Smooth muscle cell (in vitro differentiated cells): ENCODE data around the gene CEP112. TPM values are rescaled to one million over a fixed set of nuclear protein-coding genes. Genes with fewer than 3 reads are reported as not detected.

Experiments
- DNase-seq: peaks from one replicate; lab custom pipeline; 2025; ENCODE audit not compliant: unreplicated experiment; lab: John Stamatoyannopoulos, UW
- H2AFZ ChIP-seq: fragments of 200-600 bp; sonication (generic); 2 replicates; pipeline ENCODE4 v1.6.0; 2016; ENCODE audit warnings: antibody characterized with exemption, low read depth, mild to moderate bottlenecking
- H3F3A ChIP-seq: fragments of 200-600 bp; sonication (generic); 2 replicates; pipeline ENCODE4 v1.6.0; 2017; ENCODE audit warnings: antibody characterized with exemption, low read depth
- H3K27ac ChIP-seq: fragments of 200-600 bp; sonication (generic); 2 replicates; pipeline ENCODE4 v1.5.1; 2016; ENCODE audit warnings: low read depth, mild to moderate bottlenecking
- H3K27me3 ChIP-seq: fragments of 200-600 bp; sonication (generic); 2 replicates; pipeline ENCODE4 v1.6.1; 2016; ENCODE audit warnings: low read depth, mild to moderate bottlenecking
- H3K36me3 ChIP-seq: fragments of 200-600 bp; sonication (generic); 2 replicates; pipeline ENCODE4 v1.5.1; 2016; ENCODE audit warnings: low read depth
- H3K4me1 ChIP-seq: fragments of 200-600 bp; sonication (generic); 2 replicates; pipeline ENCODE4 v1.5.1; 2016; ENCODE audit warnings: low read depth
- H3K4me2 ChIP-seq: fragments of 200-600 bp; sonication (generic); 2 replicates; pipeline ENCODE4 v1.6.0; 2016; ENCODE audit warnings: mild to moderate bottlenecking
- H3K4me3 ChIP-seq: fragments of 200-600 bp; sonication (generic); 2 replicates; pipeline ENCODE4 v1.5.1; 2016; ENCODE audit warnings: mild to moderate bottlenecking
- H3K79me2 ChIP-seq: fragments of 200-600 bp; sonication (generic); 2 replicates; pipeline ENCODE4 v1.6.0; 2016; ENCODE audit warnings: low read depth, mild to moderate bottlenecking
- H3K9ac ChIP-seq: fragments of 200-600 bp; sonication (generic); 2 replicates; pipeline ENCODE4 v1.6.0; 2016; ENCODE audit warnings: low read depth
- H3K9me3 ChIP-seq: fragments of 200-600 bp; sonication (generic); replicated peaks from 2 replicates; pipeline ENCODE4 v1.5.1; 2016; ENCODE audit warnings: low read depth
- H4K20me1 ChIP-seq: fragments of 200-600 bp; sonication (generic); 2 replicates; pipeline ENCODE4 v1.6.0; 2016; ENCODE audit warnings: low read depth
- CTCF ChIP-seq: fragments of 200-600 bp; sonication (generic); IDR thresholded peaks from 2 replicates; pipeline ENCODE4 v1.5.1; 2017; ENCODE audit warnings: borderline replicate concordance, mild to moderate bottlenecking, antibody characterized with exemption; ENCODE audit not compliant: insufficient read depth, poor library complexity, severe bottlenecking
- WGBS: methylation state at CpG from one replicate; pipeline ENCODE4 v1.1.7; 2016; ENCODE audit warnings: low lambda C conversion rate; 5-methylcytosine and 5-hydroxymethylcytosine counted together
- polyA plus RNA-seq: library from polyadenylated mRNA; unstranded; fragments of >200 nt; fragmentation: Nextera tagmentation; extraction: Ambion mirVana; gene quantifications from 2 replicates; pipeline ENCODE4 v1.2.1, GENCODE V29; 2016
- total RNA-seq: library from RNA; depleted of rRNA; stranded (reverse); fragments of >200 nt; gene quantifications from 2 replicates; pipeline ENCODE4 v1.2.3, GENCODE V29; 2014

CEP112 gene
- total and polyA plus RNA-seq, 2 experiments from 2014 or later = 8.3 to 9.9 TPM

- Histone ChIP-seq H3K4me1 (no peaks in the 10 kb centered on the region), H3K27ac (no peak overlapping the region), H3K79me2 (no peaks in the 10 kb centered on the region), H3K4me2 (no peak overlapping the region), H3K27me3 (no peaks in the 10 kb centered on the region), H3K4me3 (no peak overlapping the region), H3K9me3 (no peaks in the 10 kb centered on the region), H2AFZ (no peak overlapping the region), H3K36me3 (no peaks in the 10 kb centered on the region), H4K20me1 (no peaks in the 10 kb centered on the region), H3K9ac (no peak overlapping the region), H3F3A (no peaks in the 10 kb centered on the region)
- no peak for TF ChIP-seq CTCF
- WGBS = 83% methylated on average over 4 of the region's 4 CpGs
- no peak for DNase-seq
These were observed 185.3 kb downstream of the CEP112 start for GRCh38 chr17:66006654-66007053.

DNA sequence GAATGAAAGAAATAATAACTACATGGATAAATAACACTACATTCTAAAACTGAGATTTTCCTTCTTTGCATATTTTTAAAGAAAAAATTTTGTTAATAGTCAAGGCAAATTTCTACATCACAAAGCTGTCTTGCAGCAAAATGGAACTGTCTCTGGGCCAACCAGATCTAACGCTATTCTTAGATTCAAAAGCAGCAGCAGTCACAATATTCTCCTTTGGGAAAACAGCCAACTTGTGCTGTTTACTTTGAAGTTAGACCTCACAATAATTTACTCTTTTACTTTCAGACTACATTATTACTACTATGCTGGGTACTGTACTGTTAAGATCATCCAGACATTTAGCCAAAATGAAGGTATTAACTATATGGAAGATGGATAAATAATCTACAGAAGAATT, 189.1 kb downstream of the CEP112 start:
- no peak for DNase-seq
- no peaks in the 10 kb centered on the region for H3K36me3 ChIP-seq
- no peak for TF ChIP-seq CTCF
- no peak overlapping the region for H3K4me2 ChIP-seq
- WGBS = 95% methylated on average over 1 of the region's 1 CpG
- H3K9ac ChIP-seq = no peak overlapping the region
- H2AFZ ChIP-seq = no peak overlapping the region
- H3K27me3 ChIP-seq = no peaks in the 10 kb centered on the region
- H3K79me2 ChIP-seq = no peaks in the 10 kb centered on the region
- H4K20me1 ChIP-seq = no peaks in the 10 kb centered on the region
- no peak overlapping the region for H3K27ac ChIP-seq
- no peak overlapping the region for H3K4me3 ChIP-seq
- no peaks in the 10 kb centered on the region for H3K9me3 ChIP-seq
- no peaks in the 10 kb centered on the region for H3F3A ChIP-seq
- no peaks in the 10 kb centered on the region for H3K4me1 ChIP-seq

DNA sequence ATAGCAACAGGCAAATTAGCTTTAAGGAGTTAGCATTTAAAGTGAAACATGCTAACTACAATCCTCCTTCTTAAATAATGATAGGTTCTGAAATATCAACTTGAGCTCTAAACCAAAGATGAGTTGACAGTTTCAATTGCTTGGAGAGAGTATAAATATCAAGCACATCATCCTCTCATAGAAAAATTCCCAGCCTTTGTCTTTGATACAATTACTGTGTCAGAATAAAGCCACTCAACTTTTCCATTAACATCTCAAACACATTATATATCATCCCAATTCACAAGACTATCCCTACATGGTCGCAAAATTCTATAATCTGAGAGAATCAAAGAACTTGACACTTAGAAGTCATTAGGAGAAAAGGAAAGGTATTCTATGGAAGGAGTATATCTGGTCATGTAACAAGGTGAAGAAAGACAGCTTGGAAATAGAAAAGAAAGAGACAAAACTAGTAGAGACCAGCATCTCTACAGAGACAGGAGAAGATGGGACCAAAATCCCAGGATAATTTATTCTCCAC, 189.8 kb downstream of the CEP112 start:
- no peak overlapping the region for H3K4me2 ChIP-seq
- no peaks in the 10 kb centered on the region for H3K36me3 ChIP-seq
- no peaks in the 10 kb centered on the region for H3F3A ChIP-seq
- no peaks in the 10 kb centered on the region for H4K20me1 ChIP-seq
- no peak for TF ChIP-seq CTCF
- no peak overlapping the region for H2AFZ ChIP-seq
- H3K9me3 ChIP-seq = no peaks in the 10 kb centered on the region
- H3K9ac ChIP-seq = no peak overlapping the region
- no peaks in the 10 kb centered on the region for H3K79me2 ChIP-seq
- H3K4me1 ChIP-seq = no peaks in the 10 kb centered on the region
- no peaks in the 10 kb centered on the region for H3K27me3 ChIP-seq
- H3K27ac ChIP-seq = no peak overlapping the region
- WGBS = 94% methylated on average over 1 of the region's 1 CpG
- H3K4me3 ChIP-seq = no peak overlapping the region
- no peak for DNase-seq

DNA sequence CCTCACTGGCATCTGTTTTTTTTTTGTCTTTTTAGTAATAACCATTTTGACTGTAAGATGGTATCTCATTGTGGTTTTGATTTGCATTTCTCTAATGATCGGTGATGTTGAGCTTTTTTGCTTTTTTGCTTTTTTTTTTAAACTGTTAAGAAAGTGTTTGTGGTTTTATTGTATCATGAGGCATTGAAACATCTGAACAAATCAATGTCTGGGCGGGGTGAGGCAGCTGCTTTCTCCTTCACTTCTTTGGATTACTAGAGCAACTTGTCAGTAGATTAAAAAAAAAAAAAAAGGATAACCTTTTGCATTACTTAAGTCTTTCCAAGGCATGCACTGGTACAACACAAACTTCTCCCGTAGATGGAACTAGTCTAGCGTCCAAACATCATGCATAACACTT, 191.7 kb downstream of the CEP112 start:
- H2AFZ ChIP-seq = no peak overlapping the region
- no peak overlapping the region for H3K4me3 ChIP-seq
- WGBS = 84% methylated on average over 4 of the region's 4 CpGs
- H3K4me1 ChIP-seq = no peaks in the 10 kb centered on the region
- no peaks in the 10 kb centered on the region for H3K79me2 ChIP-seq
- DNase-seq = no peak
- no peaks in the 10 kb centered on the region for H3K27me3 ChIP-seq
- no peaks in the 10 kb centered on the region for H4K20me1 ChIP-seq
- H3K27ac ChIP-seq = no peak overlapping the region
- no peaks in the 10 kb centered on the region for H3K36me3 ChIP-seq
- H3K4me2 ChIP-seq = no peak overlapping the region
- no peak overlapping the region for H3K9ac ChIP-seq
- no peak for TF ChIP-seq CTCF
- H3F3A ChIP-seq = no peaks in the 10 kb centered on the region
- no peaks in the 10 kb centered on the region for H3K9me3 ChIP-seq
